Adrenal gland (tissue), 5 donors: ENCODE data around the gene BRD4.

Source experiments
- CTCF ChIP-seq, 6 experiments: fragments of 450-650 bp in 4 of 6; fragments of 200-600 bp in 2 of 6; sonication (generic) in 1 of 6; IDR thresholded peaks; 1 replicate in 5 of 6; 2 replicates in 1 of 6; pipeline versions ENCODE4 v1.5.1 to v1.8.0; 2016 to 2021; ENCODE audit warnings: antibody characterized with exemption in 6 of 6, mild to moderate bottlenecking in 2 of 6, moderate library complexity in 1 of 6
- POLR2A ChIP-seq, 2 donors: fragments of 450-650 bp; IDR thresholded peaks; one replicate each; pipeline ENCODE4 v1.6.1; 2017; ENCODE audit warnings: antibody characterized with exemption in 2 of 2, mild to moderate bottlenecking in 2 of 2, moderate library complexity in 1 of 2
- donor health status: DM: no; HTN: no; CAD: no.

- TF ChIP-seq POLR2A (IDR thresholded peaks at IDR 0.05) (no peak), CTCF (IDR thresholded peaks at IDR 0.05) (no peak)
Observed at GRCh38 chr19:15365264-15365663, 32.9 kb upstream of the BRD4 start.
